Measurements from ENCODE around the gene ESM1.

GRCh38 chr5:55030676-55031369 lies 45.4 kb upstream of the ESM1 start:
- TF ChIP-seq CTCF (IDR thresholded peaks at IDR 0.05; ENCODE audit: insufficient read depth, low read length) = no peak
- no peak for TF ChIP-seq POLR2AphosphoS5 (IDR thresholded peaks at IDR 0.05; ENCODE audit: low read depth)
- TF ChIP-seq REST (IDR thresholded peaks at IDR 0.05; ENCODE audit: insufficient replicate concordance, low read depth) = no peak
- TF ChIP-seq SPI1 (IDR thresholded peaks at IDR 0.05; ENCODE audit: borderline replicate concordance, low read depth) = no peak
- TF ChIP-seq GABPA (IDR thresholded peaks at IDR 0.05; ENCODE audit: low read depth) = no peak

Data from HL-60 (cell line).